HG03159 (cell line): ENCODE measurements around the gene TNS1.
"Not testable (repeated sequence)": the region's sequence is repeated elsewhere in the genome, so short reads cannot be mapped to it uniquely, and the experiment has no call there.

ENCODE experiments used
- ATAC-seq: cut with Tn5 transposase; IDR thresholded peaks from one replicate; pipeline ENCODE4 v1.9.1; 2021; ENCODE audit warnings: mild to moderate bottlenecking, moderate library complexity; ENCODE audit not compliant: unreplicated experiment

TNS1 gene

DNA sequence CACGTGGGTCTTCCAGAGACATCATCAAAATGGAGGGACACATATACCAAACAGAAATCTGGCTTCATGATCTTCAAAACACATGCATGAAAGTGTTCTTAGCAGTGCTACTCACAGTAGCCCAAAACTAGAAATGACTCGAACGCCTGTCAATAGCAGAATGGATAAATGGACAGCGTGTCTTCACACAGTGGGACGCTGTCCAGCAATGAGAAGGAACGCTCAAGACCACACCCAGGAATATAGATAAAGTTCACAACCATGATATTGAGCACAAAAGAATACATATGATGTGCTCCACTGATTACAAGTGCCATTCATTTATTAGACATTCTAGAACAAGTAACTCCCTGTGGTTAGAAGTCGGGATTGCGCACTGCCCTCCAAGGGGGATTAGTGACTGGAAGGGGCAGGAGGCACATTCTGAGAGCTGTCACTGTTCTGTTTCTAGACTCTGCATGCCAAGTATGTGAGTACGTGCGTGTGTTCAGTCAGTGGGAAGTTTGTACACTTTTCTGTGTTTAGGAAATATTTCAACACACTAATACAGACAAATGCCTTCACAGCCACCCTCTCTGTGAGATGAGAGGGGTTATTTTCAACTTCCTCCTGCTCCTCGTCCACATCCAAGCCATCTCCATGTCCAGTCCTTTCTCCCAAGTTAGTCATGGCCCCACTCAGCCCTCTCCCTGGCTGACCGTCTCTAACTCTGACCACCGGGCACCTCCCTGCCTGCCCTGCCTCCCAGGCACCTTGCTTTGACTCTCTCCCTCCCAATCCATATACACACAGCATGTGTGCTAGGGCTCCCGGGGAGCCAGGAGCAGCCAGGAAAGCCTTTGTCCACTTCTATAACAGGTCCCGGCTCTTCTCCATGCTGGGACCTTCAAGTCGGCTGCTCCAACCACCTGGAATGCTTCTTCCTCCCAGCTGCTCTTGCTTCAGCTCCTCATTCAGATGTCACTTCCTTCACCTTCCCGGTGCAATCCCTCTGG is 26.9 kb upstream of the TNS1 start:
- no peak for ATAC-seq

DNA sequence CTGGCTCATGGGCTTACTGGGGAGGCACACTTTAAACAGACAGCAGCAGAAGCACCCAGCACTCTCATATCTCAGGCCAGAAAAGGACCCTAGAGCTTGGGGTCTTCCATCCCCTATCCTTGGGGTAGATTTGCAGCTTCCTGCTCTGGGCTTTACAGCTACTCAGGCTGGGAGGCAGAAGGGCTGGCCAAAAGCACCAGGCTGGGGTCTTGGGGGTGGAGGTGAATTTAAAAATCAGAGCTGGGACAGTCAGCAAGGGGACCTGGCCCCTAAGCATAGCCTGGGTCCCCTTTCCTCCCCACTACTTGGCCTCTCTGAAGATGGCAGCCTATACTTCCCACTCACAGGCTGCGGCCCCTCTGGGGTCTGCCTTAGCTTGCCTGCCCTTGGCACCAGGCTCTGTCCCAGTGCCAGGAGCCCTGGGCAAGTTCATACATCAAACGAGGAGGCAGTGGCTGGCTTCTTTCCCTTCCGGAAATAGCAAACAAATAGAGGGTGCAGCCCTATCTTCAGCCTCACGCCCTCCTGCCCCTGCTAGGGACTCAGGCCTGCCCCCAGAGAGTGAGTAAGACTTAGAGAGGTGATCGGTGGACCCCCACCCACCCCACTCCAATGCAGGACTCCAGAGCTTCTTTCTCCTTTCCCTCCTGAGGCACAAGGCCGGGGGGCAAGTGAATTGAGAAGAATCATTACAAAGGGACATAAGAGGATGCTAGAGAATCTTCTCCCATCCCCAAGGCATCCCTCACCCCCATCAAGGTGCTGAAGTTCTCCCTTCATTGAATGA is 26.0 kb upstream of the TNS1 start:
- ATAC-seq = no peak

DNA sequence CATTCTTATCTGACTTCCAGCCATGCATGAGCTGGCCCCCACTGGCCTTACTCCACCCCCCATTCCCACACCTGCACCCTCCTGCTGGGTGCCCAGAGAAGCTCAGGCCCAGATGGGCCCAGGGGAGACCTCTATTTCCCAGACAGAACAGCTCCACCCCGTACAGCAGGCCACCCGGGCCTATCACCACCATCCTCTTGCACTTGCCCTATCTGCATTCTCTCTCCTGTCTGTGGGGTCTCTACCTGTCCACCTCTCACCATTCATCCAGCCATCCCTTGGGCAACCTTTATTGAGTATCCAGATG is 25.3 kb upstream of the TNS1 start:
- ATAC-seq = no peak

DNA sequence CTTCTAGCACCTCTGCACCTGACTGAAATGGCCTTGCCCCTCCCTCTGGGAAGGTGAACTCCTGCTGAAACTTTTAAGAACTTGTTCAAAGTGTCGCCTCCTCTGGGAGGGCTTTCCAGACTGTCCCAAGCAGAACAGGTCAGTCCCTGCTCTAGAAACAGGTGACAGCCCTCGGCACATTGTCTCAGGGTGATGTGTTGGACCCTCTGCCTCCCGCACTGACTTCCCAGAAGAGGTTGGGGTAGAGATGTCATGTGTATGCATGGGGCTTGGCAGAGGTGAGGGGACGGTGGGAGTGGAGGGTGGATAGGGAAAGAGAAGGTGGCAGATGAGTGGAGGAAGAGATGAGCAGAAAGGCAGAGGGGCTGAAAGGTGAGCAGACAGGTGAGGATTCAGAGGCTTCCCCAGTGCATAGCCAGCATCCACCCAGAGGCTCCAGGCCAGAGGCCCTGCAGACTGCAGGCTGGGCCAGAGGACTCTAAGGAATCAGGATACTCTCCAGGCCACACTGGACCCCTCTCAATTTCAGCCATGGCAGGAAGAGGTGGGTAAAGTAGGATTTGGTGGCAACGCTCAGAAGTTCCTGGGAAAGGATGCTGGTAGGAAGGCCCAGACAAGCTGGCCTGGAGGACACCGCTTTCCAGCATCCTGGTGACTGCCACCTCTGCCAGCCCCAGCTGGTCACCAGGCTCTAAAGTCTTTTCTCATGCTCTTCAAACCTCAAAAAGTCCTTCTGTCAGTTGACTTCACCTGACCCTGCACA is 24.8 kb upstream of the TNS1 start:
- no peak for ATAC-seq

DNA sequence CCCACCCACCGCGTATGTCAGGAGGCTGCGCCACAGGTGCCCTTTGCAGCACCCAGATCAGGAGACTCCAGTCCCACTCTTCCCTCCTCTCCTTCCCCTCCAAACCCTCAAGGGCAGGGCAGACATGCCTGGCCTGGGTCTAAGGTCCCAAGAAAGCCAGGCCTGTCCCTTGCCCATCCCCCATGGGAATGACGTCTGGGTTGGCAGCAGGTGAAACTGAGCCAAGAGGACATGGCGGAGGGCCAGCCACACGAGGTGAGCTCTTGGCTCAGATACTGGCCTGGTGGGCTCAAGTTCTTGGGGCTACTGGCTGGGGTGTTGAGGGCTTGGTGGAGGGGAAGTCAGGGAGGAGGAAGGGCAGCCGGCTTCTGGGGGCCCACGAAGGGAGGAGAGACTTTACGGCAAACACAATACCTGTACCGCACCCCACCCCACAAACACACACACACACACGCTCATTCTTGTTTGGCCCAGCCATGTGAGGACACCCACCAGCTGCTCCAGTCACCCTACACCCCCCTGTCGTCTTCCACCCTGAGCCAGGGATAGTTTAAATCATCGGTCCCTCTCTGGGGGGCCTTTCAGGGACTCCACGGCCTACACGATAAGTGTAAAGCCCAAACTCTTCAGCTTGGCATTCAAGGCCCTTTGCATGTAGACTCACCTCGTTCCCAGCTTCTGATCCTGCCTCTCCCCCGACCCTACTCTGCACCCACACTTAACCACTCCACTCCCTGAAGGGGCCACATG is 24.1 kb upstream of the TNS1 start:
- no peak for ATAC-seq

DNA sequence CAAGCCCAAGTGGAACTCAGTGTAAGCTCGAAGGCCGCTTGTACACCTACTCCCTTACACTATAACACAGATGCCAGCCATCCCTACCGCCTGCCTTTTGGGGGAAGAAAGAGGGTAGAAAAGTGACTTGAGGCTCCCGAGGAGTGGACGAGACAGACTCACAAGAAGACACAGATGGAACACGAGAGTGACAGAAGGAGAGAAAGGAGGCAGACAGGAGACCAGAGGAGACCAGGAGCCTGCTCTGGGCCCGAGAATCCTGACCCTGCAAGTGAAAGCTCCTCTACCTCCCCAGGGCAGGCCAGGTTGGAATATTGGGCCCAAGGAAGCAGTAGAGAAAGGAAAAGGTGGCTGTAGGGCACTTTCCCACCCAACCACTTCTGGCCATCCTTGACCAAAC is 23.4 kb upstream of the TNS1 start:
- no peak for ATAC-seq

DNA sequence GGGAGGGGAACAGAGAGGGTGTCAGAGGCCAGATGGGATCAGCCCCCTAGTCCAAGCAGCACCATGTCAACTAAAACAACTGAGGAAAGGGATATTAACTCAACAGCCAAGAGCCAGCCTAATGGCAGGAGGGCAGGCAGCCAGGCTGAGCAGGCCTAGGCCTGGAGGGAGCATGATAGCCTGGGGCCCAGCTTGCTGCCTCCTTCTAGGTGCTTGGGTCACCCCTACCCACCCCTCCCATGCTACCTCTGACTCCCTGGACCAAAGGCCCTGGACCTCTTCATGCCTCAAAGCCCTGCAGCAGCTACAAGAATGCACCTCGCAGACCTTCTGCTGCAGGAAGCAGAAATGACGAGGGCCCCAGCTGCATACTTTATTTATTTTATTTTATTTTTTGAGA is 22.1 kb upstream of the TNS1 start:
- no peak for ATAC-seq

DNA sequence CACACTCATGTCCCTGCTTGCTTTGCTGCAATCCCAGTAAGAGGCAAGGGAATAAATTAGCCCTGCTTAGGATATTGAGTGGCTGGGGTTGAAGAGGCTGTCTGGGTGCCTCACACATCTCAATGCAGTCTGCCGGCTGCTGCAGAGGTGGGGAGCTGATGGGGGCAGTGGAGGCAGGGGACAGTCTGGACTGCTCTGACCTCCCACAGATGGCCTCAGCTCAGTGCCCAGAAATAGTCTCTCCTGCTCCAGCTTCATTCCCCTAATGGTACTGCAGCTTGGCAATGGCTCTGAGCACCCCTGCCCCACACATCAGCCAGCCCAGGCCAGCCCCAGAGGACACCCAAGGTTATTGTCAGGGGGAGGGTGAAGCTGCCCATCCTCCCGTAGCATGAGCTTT is 21.5 kb upstream of the TNS1 start:
- ATAC-seq = no peak

DNA sequence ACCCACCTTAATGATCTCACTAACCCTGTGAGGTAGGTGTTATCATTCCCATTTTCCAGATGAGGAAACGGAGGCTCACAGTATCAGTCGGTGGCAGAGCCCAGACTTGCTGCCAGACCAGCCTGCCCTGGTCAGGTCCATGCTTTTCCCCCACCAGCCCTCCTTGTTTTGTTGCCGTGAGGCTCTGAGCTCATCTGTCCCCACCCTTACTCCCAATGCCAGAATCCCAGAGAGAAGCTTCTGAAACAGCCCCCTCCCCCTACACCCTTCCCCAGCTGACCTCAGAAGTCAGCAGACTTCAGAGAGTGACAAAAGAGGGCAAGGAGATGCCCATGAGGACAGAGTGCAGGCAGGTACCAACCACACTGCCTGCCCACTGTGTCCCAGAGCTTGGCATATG is 20.8 kb upstream of the TNS1 start:
- ATAC-seq = no peak

DNA sequence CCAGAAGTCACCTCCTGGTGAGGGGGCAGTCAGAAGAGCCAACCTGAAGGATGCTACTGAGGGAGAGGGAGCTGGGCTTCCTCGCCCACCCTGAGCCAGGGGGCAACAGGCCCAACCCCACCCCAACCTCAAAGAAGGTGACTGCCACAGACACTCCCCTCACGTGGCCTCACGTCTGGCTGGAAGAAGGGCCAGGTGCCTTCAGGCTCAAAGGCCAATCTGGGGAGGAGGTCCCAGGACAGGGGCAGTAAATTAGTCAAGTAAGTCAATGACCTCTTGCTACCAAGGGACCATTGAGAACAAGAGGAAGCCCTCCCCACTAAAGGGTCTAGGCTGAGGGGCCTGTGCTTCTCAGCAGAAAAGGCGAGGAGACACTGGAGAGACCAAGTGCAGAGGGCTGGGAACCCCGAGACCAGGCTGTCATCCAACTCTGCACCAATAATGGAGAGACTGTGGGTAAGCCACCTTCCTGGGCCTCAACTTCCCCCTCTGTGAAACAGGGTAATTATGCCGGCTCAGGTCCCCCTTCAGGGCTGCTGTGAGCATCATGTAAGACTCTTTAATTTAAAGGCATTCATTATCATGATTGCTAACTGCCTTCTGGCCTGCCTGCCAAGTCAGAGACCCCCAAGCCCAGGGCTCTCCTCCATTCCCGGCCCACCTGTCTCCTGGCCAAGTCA is 20.2 kb upstream of the TNS1 start:
- ATAC-seq = no peak

DNA sequence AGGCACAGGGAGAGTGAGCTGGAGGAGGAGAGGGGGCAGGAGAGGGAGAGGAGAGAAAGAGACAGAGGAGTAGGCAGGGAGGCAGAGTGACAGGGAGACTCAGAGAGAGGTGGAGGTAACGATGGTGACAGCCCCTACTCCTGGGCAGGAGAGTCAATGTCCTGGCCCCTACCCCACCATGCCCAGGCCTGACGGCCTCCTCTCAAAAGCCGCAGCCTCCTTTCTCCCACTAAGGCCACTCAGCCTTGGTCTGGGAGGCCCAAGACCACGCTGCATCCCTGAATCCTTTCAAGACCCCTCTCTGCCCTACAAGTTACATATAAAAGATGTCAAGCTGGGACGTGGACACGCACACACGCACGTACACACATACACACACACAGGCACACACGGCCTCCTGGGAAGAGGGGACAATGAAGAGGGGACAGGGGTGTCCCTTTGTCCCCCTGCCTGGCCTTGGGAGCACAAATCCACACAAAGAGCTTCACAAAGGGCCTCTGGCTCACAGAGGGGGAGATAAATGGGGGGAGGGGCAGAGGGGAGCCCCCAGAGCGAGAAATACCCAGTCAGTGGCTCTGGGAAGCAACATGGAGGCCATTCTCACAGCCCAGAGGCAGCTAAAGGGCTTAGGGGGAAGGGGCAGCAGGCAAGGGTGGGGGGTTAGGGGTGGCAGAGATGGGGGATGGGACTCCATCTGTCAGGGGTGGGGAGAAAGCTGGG is 19.5 kb upstream of the TNS1 start:
- ATAC-seq = no peak

DNA sequence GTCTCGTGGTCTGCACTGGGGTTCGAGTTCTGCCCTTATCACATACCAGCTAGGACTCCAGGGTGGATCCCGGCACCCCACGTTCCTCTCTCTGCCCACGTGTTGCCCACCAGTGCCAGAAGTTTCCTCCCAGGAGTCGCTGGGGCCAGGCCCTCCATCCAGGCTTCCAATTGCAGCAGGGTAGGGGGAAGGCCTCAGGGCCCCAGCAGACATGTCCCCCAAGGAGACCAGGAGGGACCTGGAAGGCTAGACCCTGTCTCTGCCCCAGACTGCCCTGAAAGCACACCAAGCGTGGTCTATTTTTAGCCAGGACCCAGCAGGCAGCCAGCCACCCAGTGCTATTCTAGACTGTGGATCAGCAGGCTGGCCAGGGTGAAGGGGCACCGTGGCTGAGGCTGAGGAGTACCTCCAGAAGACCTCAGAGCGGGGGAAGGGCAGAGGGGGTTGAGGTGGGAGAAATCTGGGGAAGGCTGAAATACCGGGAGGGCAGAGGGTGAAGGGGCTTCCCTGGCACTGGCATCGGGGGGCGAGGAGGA is 18.8 kb upstream of the TNS1 start:
- no peak for ATAC-seq

DNA sequence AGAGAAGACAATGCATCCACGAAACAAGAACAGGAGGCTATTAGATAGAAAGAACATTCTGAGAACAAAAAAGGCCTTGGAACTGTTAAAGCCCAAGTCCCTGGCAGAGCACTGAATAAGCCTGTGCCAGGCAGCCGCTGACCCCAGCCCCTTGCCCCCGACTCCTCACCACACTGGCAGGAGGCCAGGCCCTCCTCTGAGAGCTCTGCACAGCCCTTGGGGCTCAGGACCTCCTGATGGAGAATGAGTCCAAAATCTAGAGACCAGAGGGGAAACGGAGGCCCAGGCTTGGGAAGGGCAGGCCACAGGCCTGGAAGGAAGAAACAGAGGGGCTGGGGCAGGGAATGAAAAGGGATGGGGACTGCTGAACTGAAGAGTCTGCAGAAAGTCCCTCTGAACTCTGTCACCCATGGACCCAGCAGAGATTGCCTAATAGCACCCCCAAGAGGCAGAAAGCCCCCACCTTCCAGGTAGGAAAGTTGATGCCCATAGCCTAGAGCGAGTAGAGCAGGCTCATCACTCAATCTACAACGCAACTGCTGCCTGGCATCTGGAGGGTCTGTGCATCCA is 18.3 kb upstream of the TNS1 start:
- no peak for ATAC-seq

DNA sequence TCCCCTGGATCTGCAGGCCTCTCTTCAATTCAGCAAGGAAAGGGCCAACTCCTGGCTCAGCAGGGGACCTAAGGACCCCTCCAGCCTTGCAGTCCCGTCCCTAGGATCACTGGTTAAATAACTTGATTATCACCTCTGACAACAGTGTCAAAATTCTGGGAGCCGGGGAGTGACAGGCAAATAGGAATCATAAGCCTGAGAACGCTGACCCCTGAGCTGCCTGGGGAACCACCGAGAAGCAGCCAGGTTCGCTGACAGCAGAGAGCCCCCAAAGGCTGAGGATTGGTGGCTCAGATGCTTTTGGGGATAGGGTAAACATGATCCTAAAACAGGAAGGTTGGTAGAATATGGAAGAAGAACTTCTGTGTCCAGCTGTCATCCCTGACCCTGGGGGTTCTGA is 17.5 kb upstream of the TNS1 start:
- ATAC-seq = no peak

DNA sequence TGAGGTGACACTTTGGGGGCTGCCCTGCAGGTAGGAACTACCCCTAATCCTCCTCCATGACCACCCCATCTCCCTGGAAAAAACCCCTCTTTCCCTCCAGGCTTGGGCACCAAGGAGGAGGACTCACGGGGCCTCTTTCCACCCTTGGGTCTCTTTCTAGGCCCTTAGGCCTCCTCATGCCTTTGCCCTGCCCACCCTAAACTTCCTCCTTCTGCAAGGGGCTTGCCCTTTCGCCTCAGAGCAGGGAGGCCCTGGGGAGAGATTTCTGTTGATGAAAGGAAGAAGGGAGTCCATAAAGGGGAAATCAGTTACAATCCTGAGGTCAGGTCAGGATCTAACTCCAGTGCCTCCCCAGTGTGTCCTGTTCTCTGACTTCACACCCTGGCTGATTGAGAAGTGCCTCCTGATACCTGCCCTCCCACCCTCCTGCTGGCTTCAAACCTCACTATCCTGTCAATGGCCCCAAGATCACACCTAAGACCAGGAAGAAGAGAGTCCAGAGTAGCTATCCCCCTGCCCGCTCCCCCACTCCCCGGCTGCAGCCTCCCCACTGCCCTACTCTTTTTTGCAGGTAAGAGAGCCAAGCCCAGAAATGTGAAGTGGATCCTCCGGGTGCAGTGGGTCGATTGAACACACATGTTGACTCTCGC is 16.7 kb upstream of the TNS1 start:
- no peak for ATAC-seq

DNA sequence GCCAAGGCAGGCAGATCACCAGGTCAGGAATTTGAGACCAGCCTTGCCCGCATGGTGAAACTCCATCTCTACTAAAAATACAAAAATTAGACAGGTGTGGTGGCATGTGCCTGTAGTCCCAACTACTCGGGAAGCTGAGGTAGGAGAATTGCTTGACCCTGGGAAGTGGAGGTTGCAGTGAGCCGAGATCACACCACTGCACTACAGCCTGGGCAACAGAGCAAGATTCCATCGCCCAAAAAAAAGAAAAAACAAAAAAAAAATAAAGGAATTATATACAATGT is 16.0 kb upstream of the TNS1 start:
- not testable (repeated sequence) for ATAC-seq

DNA sequence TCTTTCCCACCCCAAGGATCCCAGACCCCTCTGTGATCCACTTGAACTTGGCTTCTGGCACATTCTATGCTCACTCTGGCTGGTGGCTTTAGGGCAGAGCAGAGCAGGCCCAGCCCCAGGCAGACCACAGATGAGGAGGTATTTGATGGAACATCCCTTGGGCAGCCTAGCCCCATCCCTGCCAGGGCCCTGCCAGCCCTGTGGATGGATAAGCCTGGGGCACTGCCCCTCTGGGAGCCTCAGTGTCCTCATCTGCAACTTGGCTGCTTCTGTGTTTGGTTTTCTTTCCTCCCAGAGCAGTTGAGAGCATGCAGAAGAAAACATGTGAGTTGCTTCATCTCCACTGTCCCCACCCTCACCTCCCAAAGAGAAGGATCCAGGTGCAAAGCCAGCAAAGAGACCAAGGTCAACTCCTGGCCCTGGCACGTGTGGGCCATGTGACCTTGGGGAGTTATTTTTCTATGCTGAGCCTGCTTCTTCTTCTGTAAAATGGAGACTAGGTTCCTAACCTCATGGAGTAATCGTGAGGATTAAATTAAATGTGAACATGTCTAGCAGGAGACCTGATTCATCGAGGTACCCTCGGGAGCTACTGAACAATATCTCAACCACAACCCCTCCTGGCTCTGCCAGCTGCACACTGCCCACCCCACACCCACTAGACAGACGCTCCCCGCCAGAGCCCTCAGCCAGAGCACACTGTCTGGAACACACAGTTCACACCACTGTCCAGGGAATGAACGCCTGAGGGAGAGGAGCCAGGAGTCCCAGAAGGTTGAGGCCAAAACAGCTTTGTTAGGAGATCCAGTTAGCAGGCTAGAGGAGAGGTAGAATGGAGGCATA is 14.6 kb upstream of the TNS1 start:
- ATAC-seq = no peak

DNA sequence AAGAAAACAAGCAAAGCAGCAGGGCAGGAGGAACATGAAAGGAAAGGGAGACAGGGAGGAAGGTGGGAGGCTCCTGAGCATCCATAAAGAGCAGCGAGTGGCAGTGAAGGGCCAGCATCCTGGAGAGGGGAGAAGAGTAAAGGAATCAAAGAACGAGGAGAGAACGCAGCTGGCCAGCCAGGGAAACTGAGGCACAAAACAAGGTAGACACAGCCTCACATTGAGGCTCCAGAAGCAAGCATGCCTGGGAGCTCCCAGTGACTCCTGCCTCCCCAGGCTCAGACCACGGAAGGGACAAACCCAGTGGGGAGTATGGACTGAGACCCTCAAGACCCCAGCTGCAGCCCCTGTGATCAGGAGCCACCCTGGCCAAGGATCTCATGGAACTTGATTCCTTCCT is 14.0 kb upstream of the TNS1 start:
- no peak for ATAC-seq
